ENCODE measurements around the gene EPG5.

DNA sequence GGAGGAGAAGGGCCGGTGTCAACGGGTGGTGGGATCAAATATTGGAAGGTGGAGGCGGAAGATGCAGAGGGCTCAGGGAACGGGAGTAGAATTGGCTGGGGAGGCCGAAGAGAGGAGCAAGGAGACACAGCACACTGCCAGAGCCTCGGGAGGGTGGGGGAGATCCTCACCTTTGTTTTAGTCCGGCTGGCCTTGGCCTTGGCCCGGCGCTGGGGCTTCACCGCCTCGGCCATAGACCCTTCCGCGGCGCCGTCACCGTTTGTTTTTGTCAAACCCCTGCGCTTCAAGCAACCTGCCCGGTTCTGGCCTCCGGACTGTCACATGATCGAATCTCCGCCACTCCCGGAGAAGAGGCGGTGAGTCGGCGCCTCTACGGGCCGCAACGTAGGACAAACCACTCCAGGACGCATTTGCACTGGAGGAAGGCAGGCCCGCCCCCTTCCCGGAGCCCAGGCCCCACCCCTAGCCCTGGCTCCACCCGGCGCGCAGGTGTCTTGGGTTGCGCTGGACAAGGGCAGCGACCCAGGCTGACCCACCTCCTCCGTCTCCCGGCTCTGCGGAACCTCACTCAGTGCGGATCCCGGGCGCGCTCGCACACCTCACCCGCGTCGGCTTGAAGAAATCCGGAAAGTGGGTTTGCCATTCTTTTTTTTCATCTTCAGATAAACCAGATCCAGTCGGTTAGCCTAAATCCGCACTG, at the start of gene EPG5:
- TF ChIP-seq, protein P1, sequence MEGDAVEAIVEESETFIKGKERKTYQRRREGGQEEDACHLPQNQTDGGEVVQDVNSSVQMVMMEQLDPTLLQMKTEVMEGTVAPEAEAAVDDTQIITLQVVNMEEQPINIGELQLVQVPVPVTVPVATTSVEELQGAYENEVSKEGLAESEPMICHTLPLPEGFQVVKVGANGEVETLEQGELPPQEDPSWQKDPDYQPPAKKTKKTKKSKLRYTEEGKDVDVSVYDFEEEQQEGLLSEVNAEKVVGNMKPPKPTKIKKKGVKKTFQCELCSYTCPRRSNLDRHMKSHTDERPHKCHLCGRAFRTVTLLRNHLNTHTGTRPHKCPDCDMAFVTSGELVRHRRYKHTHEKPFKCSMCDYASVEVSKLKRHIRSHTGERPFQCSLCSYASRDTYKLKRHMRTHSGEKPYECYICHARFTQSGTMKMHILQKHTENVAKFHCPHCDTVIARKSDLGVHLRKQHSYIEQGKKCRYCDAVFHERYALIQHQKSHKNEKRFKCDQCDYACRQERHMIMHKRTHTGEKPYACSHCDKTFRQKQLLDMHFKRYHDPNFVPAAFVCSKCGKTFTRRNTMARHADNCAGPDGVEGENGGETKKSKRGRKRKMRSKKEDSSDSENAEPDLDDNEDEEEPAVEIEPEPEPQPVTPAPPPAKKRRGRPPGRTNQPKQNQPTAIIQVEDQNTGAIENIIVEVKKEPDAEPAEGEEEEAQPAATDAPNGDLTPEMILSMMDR (conservative IDR thresholded peaks at IDR 0.05; ENCODE audit: low read depth, low read length) = no peak
- no peak for TF ChIP-seq EZH2 (IDR thresholded peaks at IDR 0.05; ENCODE audit: borderline replicate concordance, low read depth, low read length, poor library complexity, severe bottlenecking)
